Subcutaneous adipose tissue (tissue), 4 donors: ENCODE measurements around the gene OR2T11. TPM values are rescaled to one million over a fixed set of nuclear protein-coding genes. Genes with fewer than 3 reads are reported as not detected.

Source experiments
- total RNA-seq, 4 donors: library from RNA; depleted of rRNA; stranded (reverse); fragments of >200 nt; gene quantifications; one replicate each; pipeline ENCODE4 v1.1.0, GENCODE V29; 2016
- TF ChIP-seq, protein P1 (sequence below): fragments of 450-650 bp; IDR thresholded peaks from one replicate; pipeline ENCODE4 v1.5.1; 2016; ENCODE audit warnings: low read depth, mild to moderate bottlenecking, control low read depth, antibody characterized with exemption, moderate library complexity

OR2T11 gene
- total RNA-seq, 4 donors from 2014 or later, result not detected

GRCh38 chr1:248627971-248628844 is 6.7 kb downstream of the OR2T11 start:
- TF ChIP-seq, protein P1, sequence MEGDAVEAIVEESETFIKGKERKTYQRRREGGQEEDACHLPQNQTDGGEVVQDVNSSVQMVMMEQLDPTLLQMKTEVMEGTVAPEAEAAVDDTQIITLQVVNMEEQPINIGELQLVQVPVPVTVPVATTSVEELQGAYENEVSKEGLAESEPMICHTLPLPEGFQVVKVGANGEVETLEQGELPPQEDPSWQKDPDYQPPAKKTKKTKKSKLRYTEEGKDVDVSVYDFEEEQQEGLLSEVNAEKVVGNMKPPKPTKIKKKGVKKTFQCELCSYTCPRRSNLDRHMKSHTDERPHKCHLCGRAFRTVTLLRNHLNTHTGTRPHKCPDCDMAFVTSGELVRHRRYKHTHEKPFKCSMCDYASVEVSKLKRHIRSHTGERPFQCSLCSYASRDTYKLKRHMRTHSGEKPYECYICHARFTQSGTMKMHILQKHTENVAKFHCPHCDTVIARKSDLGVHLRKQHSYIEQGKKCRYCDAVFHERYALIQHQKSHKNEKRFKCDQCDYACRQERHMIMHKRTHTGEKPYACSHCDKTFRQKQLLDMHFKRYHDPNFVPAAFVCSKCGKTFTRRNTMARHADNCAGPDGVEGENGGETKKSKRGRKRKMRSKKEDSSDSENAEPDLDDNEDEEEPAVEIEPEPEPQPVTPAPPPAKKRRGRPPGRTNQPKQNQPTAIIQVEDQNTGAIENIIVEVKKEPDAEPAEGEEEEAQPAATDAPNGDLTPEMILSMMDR, result no peak

DNA sequence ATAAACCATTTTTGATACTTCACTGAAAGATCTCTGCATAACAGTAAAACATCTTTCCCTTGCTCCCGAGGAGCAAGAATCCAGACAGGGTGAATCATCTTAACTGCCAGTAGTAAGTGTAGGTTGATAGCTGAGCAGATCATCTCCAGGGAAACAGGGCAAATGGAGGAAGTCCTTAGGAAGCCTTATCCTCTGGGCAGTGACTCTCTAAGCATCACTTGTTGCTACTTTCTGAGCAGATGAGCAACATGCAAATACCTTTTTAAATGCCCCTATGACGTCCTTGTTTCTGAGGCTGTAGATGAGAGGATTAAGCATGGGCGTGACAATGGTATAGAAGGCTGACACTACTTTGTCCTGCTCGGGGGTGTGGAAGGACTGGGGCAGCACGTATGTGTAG is 8.9 kb downstream of the OR2T11 start:
- TF ChIP-seq, protein P1, result no peak

- TF ChIP-seq, protein P1, result no peak
Measured at GRCh38 chr1:248625166-248625565, 9.7 kb downstream of the OR2T11 start.

GRCh38 chr1:248622570-248623001 is 12.3 kb downstream of the OR2T11 start:
- TF ChIP-seq, protein P1, result no peak

DNA sequence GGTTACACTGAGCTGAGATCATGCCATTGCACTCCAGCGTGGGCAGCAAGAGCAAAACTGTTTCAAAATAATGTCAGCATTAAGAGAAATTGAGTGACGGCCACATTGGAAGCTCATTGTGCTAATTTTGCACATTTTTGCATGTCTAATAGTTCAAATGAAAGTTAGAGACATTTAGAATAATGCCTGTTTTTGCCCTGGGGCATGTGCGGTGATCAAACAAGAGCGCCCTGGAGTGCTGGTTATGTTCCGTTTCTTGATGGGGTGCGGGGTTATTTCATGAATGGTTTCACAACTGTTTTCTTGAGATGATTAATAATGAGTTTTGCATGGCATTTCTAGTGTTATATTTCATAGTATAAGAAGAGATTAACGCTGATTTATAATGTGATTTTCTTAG is 13.1 kb downstream of the OR2T11 start:
- TF ChIP-seq, protein P1, result no peak

DNA sequence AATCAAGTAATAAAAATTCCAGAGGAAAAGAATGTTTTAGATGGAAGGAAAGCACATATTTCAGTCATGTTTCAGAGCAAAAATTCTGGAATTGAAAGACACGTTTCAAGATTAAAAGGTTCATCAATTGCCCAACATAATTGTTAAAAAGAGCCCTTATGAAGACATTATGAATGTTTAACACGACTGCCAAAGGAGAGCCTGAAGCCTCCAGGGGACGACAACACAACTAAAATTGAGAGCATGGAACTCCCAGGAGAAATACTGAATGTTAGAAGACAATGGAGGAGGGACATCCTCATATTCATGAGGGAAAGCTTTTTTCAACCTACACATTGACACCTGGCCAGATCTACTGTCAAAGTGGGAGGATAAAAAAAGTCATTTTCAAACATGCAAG is 16.0 kb downstream of the OR2T11 start:
- TF ChIP-seq, protein P1, result no peak

DNA sequence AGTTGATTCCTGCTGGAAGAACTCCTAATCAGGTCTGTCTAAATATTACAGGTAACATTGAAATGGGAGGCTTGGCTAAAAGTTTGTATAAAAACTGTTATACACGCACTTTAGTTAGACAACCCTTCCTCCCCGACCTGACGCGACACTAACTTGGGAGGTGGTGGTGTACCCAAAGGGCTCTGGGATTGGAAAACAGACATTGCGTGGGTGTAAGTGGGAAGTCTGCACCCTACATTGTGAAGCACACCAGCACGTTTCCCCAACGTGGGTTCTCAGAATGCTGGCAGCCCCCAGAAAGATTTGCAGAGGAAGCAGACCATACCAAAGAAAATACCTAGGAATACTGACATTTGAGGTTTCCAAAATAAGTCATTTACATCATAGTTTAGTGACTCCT is 16.8 kb downstream of the OR2T11 start:
- TF ChIP-seq, protein P1, result no peak
